HT1080 (cell line): ENCODE data around the gene ZNF177. TPM values are rescaled to one million over a fixed set of nuclear protein-coding genes. Genes with fewer than 3 reads are reported as not detected.
"Not testable (repeated sequence)": the region's sequence is repeated elsewhere in the genome, so short reads cannot be mapped to it uniquely, and the experiment has no call there.

Source experiments
- DNase-seq: peaks from one replicate; pipeline ENCODE4 v3.0.0-alpha.2; 2015; ENCODE audit warnings: low read depth
- polyA plus RNA-seq, 2 experiments: library from polyadenylated mRNA; depleted of rRNA; stranded (reverse); fragments of >200 nt; gene quantifications; 2 replicates each; pipeline ENCODE4 v1.2.3, GENCODE V29; 2015
- total RNA-seq: library from RNA; depleted of rRNA; stranded (reverse); fragments of >200 nt; shearing (Covaris generic); gene quantifications from 2 replicates; pipeline ENCODE4 v1.2.3, GENCODE V29; 2014; rRNA removed

ZNF177 gene
- total RNA-seq, result 0.19 TPM in 1 of 2 replicates, not detected in the other
- 0.09 TPM in 1 of 2 replicates, not detected in the other for polyA plus RNA-seq (2015; cell fraction: cytosol; rRNA removed)
- polyA plus RNA-seq (2015; cell fraction: nucleus; rRNA removed), result 0.08 and 0.52 TPM in 2 replicates

- no peak for DNase-seq
Measured at GRCh38 chr19:9362905-9363304, at the start of gene ZNF177. ZNF177 (plus strand) TSS chr19:9363013; CDS start chr19:9378312, 15,299 bp downstream.

- DNase-seq, result no peak
Measured at GRCh38 chr19:9313756-9314155, 49.1 kb upstream of the ZNF177 start.

- no peak for DNase-seq
Measured at GRCh38 chr19:9321338-9321737, 41.5 kb upstream of the ZNF177 start.

- DNase-seq, result not testable (repeated sequence)
Measured at GRCh38 chr19:9321756-9322155, 41.1 kb upstream of the ZNF177 start.

GRCh38 chr19:9322201-9322600, 40.6 kb upstream of the ZNF177 start:
- not testable (repeated sequence) for DNase-seq

GRCh38 chr19:9323557-9323918, 39.3 kb upstream of the ZNF177 start:
- DNase-seq, result peak; percentile 58

GRCh38 chr19:9323919-9324583, 38.8 kb upstream of the ZNF177 start, which contains the start of gene ZNF559:
ZNF559 (plus strand) TSS chr19:9324179; CDS start chr19:9338550, 14,371 bp downstream.
- DNase-seq, result peak; percentile 90

GRCh38 chr19:9324584-9324962, 38.2 kb upstream of the ZNF177 start:
- no peak for DNase-seq

- no peak for DNase-seq
Measured at GRCh38 chr19:9329999-9330398, 32.8 kb upstream of the ZNF177 start.

- DNase-seq, result no peak
Measured at GRCh38 chr19:9342610-9343304, 20.1 kb upstream of the ZNF177 start.

- DNase-seq, result no peak
Measured at GRCh38 chr19:9345005-9345404, 17.8 kb upstream of the ZNF177 start.

GRCh38 chr19:9348253-9348652, 14.6 kb upstream of the ZNF177 start:
- DNase-seq, result no peak

GRCh38 chr19:9348671-9349070, 14.1 kb upstream of the ZNF177 start:
- no peak for DNase-seq

GRCh38 chr19:9352505-9352904, 10.3 kb upstream of the ZNF177 start:
- DNase-seq, result no peak

GRCh38 chr19:9353011-9353410, 9.8 kb upstream of the ZNF177 start:
- DNase-seq, result no peak

- DNase-seq, result no peak
Measured at GRCh38 chr19:9354651-9355050, 8.2 kb upstream of the ZNF177 start.

GRCh38 chr19:9370738-9371619, 8.2 kb downstream of the ZNF177 start:
- DNase-seq, result no peak

- DNase-seq, result no peak
Measured at GRCh38 chr19:9381361-9381785, 18.6 kb downstream of the ZNF177 start.

GRCh38 chr19:9406798-9407352, 44.1 kb downstream of the ZNF177 start:
- peak; percentile 90 for DNase-seq

- peak; percentile 30 for DNase-seq
Measured at GRCh38 chr19:9407827-9408226, 45.0 kb downstream of the ZNF177 start.

- no peak for DNase-seq
Measured at GRCh38 chr19:9413240-9413954, 50.6 kb downstream of the ZNF177 start.
